PC-9 (cell line): ENCODE measurements around the gene ELP4. TPM values are rescaled to one million over a fixed set of nuclear protein-coding genes. Genes with fewer than 3 reads are reported as not detected.
"Not testable (repeated sequence)": the region's sequence is repeated elsewhere in the genome, so short reads cannot be mapped to it uniquely, and the experiment has no call there.

Experiments used
- BruUV-seq: library from RNA; stranded (reverse); fragments of 400-500 nt; replicated peaks from 2 replicates; lab custom pipeline; 2021; lab: Mats Ljungman, UMichigan
- CTCF ChIA-PET: fragments of 300-600 bp; sonication (Branson Sonifier 250); formaldehyde crosslinking; loops from one replicate; lab custom pipeline; 2022; ENCODE audit warnings: antibody characterized with exemption; lab: Charles Lee
- POLR2A ChIA-PET: fragments of 300-600 bp; sonication (Branson Sonifier 250); formaldehyde crosslinking; loops from one replicate; lab custom pipeline; 2022; ENCODE audit warnings: antibody characterized with exemption; ENCODE audit not compliant: unreplicated experiment; lab: Charles Lee
- DNase-seq, 2 experiments: peaks; one replicate each; pipeline versions ENCODE4 v3.0.0 to v3.0.0-alpha.2; 2015 to 2022; ENCODE audit warnings: mixed read lengths in 1 of 2
- H2AFZ ChIP-seq: fragments of 200-600 bp; sonication (generic); 2 replicates; pipeline ENCODE4 v1.8.1; 2017; ENCODE audit warnings: antibody characterized with exemption
- H3F3A ChIP-seq: fragments of 200-600 bp; sonication (generic); 2 replicates; pipeline ENCODE4 v1.8.1; 2017; ENCODE audit warnings: antibody characterized with exemption, mild to moderate bottlenecking, low read depth; ENCODE audit not compliant: insufficient read depth
- H3K27ac ChIP-seq: fragments of 200-600 bp; sonication (generic); 2 replicates; pipeline ENCODE4 v1.6.1; 2016; ENCODE audit warnings: mixed run types
- H3K27me3 ChIP-seq: fragments of 200-600 bp; sonication (generic); 2 replicates; pipeline ENCODE4 v1.6.1; 2016; ENCODE audit warnings: low read depth, mixed run types; ENCODE audit not compliant: insufficient read depth
- H3K36me3 ChIP-seq: fragments of 200-600 bp; sonication (generic); 2 replicates; pipeline ENCODE4 v1.6.1; 2016; ENCODE audit warnings: low read depth, mixed run types
- H3K4me1 ChIP-seq: fragments of 200-600 bp; sonication (generic); replicated peaks from 2 replicates; pipeline ENCODE4 v1.6.1; 2016; ENCODE audit warnings: mixed run types; ENCODE audit not compliant: insufficient read depth
- H3K4me2 ChIP-seq: fragments of 200-600 bp; sonication (generic); 2 replicates; pipeline ENCODE4 v1.6.1; 2017; ENCODE audit warnings: mixed run types
- H3K4me3 ChIP-seq: fragments of 200-600 bp; sonication (generic); 2 replicates; pipeline ENCODE4 v1.6.1; 2016; ENCODE audit warnings: mixed run types
- H3K79me2 ChIP-seq: fragments of 200-600 bp; sonication (generic); 2 replicates; pipeline ENCODE4 v1.6.1; 2017; ENCODE audit warnings: low read depth, mixed run types
- H3K9me2 ChIP-seq: fragments of 200-600 bp; sonication (generic); 2 replicates; pipeline ENCODE4 v1.8.1; 2017; ENCODE audit warnings: mild to moderate bottlenecking; ENCODE audit not compliant: insufficient read depth
- H3K9me3 ChIP-seq: fragments of 200-600 bp; sonication (generic); 2 replicates; pipeline ENCODE4 v1.8.1; 2016; ENCODE audit warnings: low read depth; ENCODE audit not compliant: insufficient read depth
- H4K20me1 ChIP-seq: fragments of 200-600 bp; sonication (generic); 2 replicates; pipeline ENCODE4 v1.8.1; 2017; ENCODE audit not compliant: insufficient read depth
- EZH2 ChIP-seq: fragments of 200-600 bp; sonication (generic); IDR thresholded peaks from 2 replicates; pipeline ENCODE4 v1.8.0; 2017; ENCODE audit warnings: antibody characterized with exemption, low read depth
- intact Hi-C: fragments of 100-400 bp; cut with micrococcal nuclease; formaldehyde crosslinking; loops from one replicate; pipeline ENCODE4 v1.10.0; 2022; ENCODE audit not compliant: unreplicated experiment
- total RNA-seq: library from RNA; stranded (reverse); gene quantifications from 2 replicates; pipeline ENCODE4 v1.2.3, GENCODE V29; 2021
- TF ChIP-seq, protein P1 (sequence below): fragments of 200-600 bp; sonication (generic); conservative IDR thresholded peaks from 2 replicates; pipeline ENCODE4 v1.6.1; 2017; ENCODE audit warnings: mixed run types, antibody characterized with exemption, mild to moderate bottlenecking, moderate library complexity

The ELP4 gene
- total RNA-seq, 1 experiment from 2014 or later = 20.5 TPM

DNA sequence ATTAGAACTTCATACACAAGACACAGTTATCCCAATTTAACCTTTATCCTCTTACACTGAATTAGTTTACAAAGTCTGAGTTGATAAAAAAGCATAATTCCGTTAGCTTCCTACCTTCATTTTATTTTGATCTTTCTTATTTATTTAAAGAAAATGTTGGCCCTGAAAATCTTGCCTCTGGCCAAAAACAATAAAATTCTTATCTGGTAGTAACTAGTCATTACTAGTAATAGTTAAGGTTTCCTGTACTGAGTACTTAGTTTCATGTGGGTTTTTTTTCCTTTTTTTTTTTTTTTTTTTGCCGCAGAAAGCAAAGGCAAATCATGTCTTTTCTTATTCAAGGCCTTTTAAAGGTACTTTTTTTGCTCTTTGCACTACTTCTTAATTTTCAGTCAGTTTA lies 180.9 kb downstream of the ELP4 start:
- POLR2A ChIA-PET = interaction anchor here (0.7 kb wide), 1 partner anchor 37 kb away, joined by 34 read pairs; no protein-coding TSS in a partner anchor
- no peak overlapping the region for H3K27ac ChIP-seq
- H3K27me3 ChIP-seq = no peaks in the 10 kb centered on the region
- CTCF ChIA-PET = no interaction called here
- DNase-seq = no peak
- intact Hi-C loops = no loop called here
- H3K9me2 ChIP-seq = no peaks in the 10 kb centered on the region
- H3F3A ChIP-seq = no peaks in the 10 kb centered on the region
- H3K4me2 ChIP-seq = no peak overlapping the region
- H3K79me2 ChIP-seq = no peaks in the 10 kb centered on the region
- H3K36me3 ChIP-seq = no peaks in the 10 kb centered on the region
- TF ChIP-seq EZH2 = no peak
- TF ChIP-seq, protein P1, sequence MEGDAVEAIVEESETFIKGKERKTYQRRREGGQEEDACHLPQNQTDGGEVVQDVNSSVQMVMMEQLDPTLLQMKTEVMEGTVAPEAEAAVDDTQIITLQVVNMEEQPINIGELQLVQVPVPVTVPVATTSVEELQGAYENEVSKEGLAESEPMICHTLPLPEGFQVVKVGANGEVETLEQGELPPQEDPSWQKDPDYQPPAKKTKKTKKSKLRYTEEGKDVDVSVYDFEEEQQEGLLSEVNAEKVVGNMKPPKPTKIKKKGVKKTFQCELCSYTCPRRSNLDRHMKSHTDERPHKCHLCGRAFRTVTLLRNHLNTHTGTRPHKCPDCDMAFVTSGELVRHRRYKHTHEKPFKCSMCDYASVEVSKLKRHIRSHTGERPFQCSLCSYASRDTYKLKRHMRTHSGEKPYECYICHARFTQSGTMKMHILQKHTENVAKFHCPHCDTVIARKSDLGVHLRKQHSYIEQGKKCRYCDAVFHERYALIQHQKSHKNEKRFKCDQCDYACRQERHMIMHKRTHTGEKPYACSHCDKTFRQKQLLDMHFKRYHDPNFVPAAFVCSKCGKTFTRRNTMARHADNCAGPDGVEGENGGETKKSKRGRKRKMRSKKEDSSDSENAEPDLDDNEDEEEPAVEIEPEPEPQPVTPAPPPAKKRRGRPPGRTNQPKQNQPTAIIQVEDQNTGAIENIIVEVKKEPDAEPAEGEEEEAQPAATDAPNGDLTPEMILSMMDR = no peak
- no peaks in the 10 kb centered on the region for H3K9me3 ChIP-seq
- no peaks in the 10 kb centered on the region for H3K4me1 ChIP-seq
- no peak overlapping the region for H3K4me3 ChIP-seq
- no peaks in the 10 kb centered on the region for H4K20me1 ChIP-seq
- BruUV-seq = no TSS peak
- no peak overlapping the region for H2AFZ ChIP-seq

DNA sequence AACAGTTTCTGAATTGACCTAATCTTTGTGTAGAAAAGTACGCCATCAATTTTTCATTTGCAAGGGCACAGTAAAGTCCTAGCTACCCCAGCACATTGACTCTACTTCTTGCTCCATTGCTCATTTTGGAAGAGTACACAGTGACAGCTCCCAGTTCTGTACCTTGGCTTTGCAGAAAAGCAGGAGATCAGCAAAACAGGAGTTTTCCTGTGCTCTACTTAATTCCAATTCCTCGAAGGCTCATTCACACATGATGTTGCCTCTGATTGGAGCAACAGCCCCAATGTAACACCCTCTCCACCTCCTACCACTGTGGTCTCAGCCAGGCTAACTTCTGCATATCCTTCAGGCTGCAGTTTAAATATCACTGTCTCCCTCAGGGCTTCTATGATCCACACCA lies 182.9 kb downstream of the ELP4 start:
- H2AFZ ChIP-seq = no peak overlapping the region
- no TSS peak for BruUV-seq
- no peaks in the 10 kb centered on the region for H3K27me3 ChIP-seq
- H3K79me2 ChIP-seq = no peaks in the 10 kb centered on the region
- no peaks in the 10 kb centered on the region for H3F3A ChIP-seq
- H3K27ac ChIP-seq = no peak overlapping the region
- H3K9me3 ChIP-seq = no peaks in the 10 kb centered on the region
- DNase-seq = no peak
- intact Hi-C loops = no loop called here
- H3K4me2 ChIP-seq = no peak overlapping the region
- no peak for TF ChIP-seq EZH2
- TF ChIP-seq, protein P1 = no peak
- H4K20me1 ChIP-seq = no peaks in the 10 kb centered on the region
- H3K4me3 ChIP-seq = no peak overlapping the region
- no peaks in the 10 kb centered on the region for H3K9me2 ChIP-seq
- ChIA-PET POLR2A (no interaction called here), CTCF (no interaction called here)
- H3K4me1 ChIP-seq = no peaks in the 10 kb centered on the region
- H3K36me3 ChIP-seq = no peaks in the 10 kb centered on the region

DNA sequence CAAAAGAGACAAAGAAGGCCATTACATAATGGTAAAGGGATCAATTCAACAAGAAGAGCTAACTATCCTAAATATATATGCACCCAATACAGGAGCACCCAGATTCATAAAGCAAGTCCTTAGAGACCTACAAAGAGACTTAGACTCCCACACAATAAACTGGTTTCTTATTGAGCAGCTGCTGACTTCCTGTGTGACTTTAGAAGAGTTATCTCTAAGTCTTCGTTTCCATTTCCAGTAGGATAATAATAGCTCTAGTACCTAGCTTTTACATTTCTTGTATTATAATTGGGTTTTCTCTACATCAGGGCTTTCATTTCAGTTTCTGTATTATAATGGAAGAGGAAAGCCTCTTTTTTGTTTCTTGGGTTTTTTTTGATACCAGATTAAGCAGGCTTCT lies 187.5 kb downstream of the ELP4 start:
- H3K9me3 ChIP-seq, DNase-seq, H2AFZ ChIP-seq, H3K9me2 ChIP-seq, H3K27me3 ChIP-seq, H3K79me2 ChIP-seq, BruUV-seq, H3F3A ChIP-seq, H3K4me3 ChIP-seq, CTCF ChIA-PET, H3K27ac ChIP-seq, H3K4me1 ChIP-seq, POLR2A ChIA-PET, intact Hi-C loops, H3K36me3 ChIP-seq, H3K4me2 ChIP-seq, H4K20me1 ChIP-seq: not testable (repeated sequence)

DNA sequence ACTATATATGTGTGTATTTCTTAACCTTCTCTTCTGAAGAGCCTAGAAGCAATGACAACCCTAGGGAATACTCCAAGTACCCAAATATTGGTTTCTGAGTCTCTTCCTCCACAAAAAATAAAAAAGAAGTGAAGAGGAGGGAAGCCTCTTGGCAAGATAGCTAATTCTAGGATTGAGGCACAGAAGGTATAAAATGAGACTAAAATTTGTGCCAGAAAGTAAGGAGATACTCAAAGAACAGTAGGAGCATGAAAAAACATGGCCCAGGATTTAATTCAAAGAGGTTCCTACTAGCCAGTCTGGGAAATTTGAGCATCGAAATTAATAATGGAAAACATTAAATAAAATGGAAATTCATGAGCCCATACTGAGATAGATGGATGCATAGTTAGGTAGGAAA lies 189.5 kb downstream of the ELP4 start:
- Histone ChIP-seq H3K36me3 (no peaks in the 10 kb centered on the region), H3K27ac (no peak overlapping the region), H4K20me1 (no peaks in the 10 kb centered on the region), H3K9me3 (no peaks in the 10 kb centered on the region), H2AFZ (no peak overlapping the region), H3F3A (no peaks in the 10 kb centered on the region), H3K4me3 (no peak overlapping the region), H3K4me1 (no peaks in the 10 kb centered on the region), H3K27me3 (no peaks in the 10 kb centered on the region), H3K9me2 (no peaks in the 10 kb centered on the region), H3K4me2 (no peak overlapping the region), H3K79me2 (no peaks in the 10 kb centered on the region)
- intact Hi-C loops = no loop called here
- BruUV-seq = no TSS peak
- ChIA-PET POLR2A (no interaction called here), CTCF (no interaction called here)
- no peak for DNase-seq
- no peak for TF ChIP-seq EZH2
- TF ChIP-seq, protein P1 = no peak
